ENCODE measurements around the gene SYT9. TPM values are rescaled to one million over a fixed set of nuclear protein-coding genes. Genes with fewer than 3 reads are reported as not detected.

Gene SYT9
- total RNA-seq, 1 experiment from 2014 or later = not detected

DNA sequence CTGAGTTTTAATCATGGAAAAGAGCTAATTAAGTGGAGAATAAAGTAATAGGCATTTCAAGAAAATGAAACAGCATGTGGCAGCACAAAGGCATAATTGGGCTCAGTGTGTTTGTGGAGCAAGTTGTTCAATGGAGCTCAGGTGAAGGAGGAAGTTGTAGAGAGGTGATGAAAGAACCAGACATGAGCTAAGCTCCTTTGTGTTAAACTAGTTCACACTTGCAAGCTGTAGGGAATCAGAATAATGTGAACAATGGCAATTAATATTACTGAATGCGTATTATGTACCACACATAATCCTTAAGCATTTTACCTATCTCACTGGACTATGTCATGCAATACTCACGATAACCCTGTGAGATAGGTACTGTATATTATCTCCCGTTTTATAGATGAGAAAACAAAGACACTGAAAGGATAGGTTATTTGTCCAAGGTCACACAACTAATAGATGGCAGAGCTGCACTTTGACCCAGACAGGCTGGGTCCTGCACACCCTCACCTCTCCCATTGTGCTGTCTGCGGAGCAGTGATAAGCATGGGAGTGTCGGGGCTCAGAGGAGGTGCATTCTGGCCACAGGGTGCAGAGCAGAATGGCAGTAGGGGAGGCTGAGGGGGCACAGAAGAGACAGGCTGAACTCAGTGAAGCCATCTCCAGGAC is 242.5 kb downstream of the SYT9 start:
- no peaks in the 10 kb centered on the region for H3K27me3 ChIP-seq
- H3K4me3 ChIP-seq = no peak overlapping the region
- no peak for DNase-seq
- H3K27ac ChIP-seq = no peak overlapping the region
- no peaks in the 10 kb centered on the region for H3K36me3 ChIP-seq
- H3K9me3 ChIP-seq (replicated peaks) = no peaks in the 10 kb centered on the region
- H3K4me1 ChIP-seq = no peaks in the 10 kb centered on the region

- no peaks in the 10 kb centered on the region for H3K4me1 ChIP-seq
- H3K27me3 ChIP-seq = no peaks in the 10 kb centered on the region
- no peak overlapping the region for H3K27ac ChIP-seq
- no peak for DNase-seq
- no peak overlapping the region for H3K4me3 ChIP-seq
- no peaks in the 10 kb centered on the region for H3K36me3 ChIP-seq
- H3K9me3 ChIP-seq (replicated peaks) = no peaks in the 10 kb centered on the region
These were observed 244.3 kb downstream of the SYT9 start for GRCh38 chr11:7495882-7496551.

DNA sequence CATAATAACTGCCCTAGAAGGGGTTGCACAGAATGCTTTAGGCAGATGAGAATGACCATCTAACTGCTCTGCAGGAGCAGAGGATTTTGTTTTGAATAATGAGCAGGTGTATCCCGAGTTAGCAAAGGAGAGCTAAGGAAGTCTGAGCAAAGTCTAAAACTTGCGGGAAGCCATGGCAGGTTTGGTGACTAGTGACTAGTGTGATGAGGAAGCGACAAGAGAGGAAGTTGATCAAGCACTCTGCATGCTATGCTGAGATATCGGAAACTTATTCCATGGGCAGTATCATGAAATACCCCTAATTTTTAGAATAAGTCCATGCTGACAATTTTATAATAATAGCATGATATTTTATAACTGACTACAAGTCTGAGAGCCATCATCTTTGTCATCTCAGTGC is 246.5 kb downstream of the SYT9 start:
- no peak for DNase-seq
- Histone ChIP-seq H3K4me3 (no peak overlapping the region), H3K36me3 (no peaks in the 10 kb centered on the region), H3K27me3 (peaks cover 3% of the 10 kb centered on the region; the same call in 1 of the 2 replicates), H3K27ac (no peak overlapping the region), H3K9me3 (replicated peaks) (no peaks in the 10 kb centered on the region), H3K4me1 (no peaks in the 10 kb centered on the region)

DNA sequence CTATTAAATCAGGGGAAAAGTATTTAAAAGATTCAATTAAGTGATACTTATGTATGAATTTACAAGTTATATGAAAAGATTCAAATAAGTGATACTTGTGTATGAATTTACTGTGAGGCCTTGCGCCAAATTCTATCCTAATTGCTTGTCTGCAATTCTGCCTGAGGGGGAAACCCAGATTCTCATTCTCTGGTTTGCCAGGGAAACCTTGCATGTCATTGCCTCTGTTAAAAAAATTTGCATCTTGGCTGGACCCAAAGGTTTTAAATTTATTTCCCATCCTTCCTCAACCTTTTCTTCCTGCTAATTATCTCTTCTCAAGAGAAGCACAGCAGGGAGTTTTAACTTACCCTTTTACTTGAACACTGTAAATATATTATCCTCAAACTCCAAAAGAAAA is 247.4 kb downstream of the SYT9 start:
- no peak for DNase-seq
- Histone ChIP-seq H3K4me3 (no peak overlapping the region), H3K9me3 (replicated peaks) (no peaks in the 10 kb centered on the region), H3K27ac (no peak overlapping the region), H3K36me3 (no peaks in the 10 kb centered on the region), H3K27me3 (peaks cover 3% of the 10 kb centered on the region; the same call in 1 of the 2 replicates), H3K4me1 (no peaks in the 10 kb centered on the region)

- DNase-seq = no peak
- H3K27me3 ChIP-seq = peaks cover 3% of the 10 kb centered on the region; the same call in 1 of the 2 replicates
- no peaks in the 10 kb centered on the region for H3K9me3 ChIP-seq (replicated peaks)
- H3K4me3 ChIP-seq = no peak overlapping the region
- no peaks in the 10 kb centered on the region for H3K36me3 ChIP-seq
- H3K27ac ChIP-seq = no peak overlapping the region
- H3K4me1 ChIP-seq = no peaks in the 10 kb centered on the region
These were observed 248.5 kb downstream of the SYT9 start for GRCh38 chr11:7500251-7500650.

DNA sequence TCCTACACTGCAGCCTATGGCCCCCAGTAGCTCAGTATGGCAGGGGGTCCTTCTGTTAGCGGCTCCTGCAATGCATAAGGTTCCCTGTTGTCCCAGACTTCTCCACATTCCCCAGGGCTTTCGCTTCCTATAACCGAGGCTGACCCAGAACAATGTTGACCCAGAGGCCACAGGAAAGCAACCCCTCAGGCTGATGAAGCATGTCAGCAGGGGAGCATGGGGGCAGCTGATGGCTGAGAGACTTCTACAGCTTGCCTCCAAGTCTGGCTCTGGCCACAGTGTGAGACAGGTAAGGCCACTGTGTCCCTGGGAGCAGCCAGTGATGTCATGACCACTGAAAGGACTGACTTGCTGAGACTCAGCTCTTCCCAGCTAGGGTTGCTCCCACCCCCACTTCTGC is 249.5 kb downstream of the SYT9 start:
- no peaks in the 10 kb centered on the region for H3K9me3 ChIP-seq (replicated peaks)
- no peaks in the 10 kb centered on the region for H3K36me3 ChIP-seq
- no peak for DNase-seq
- H3K27me3 ChIP-seq = peaks cover 3% of the 10 kb centered on the region; the same call in 1 of the 2 replicates
- H3K27ac ChIP-seq = no peak overlapping the region
- H3K4me3 ChIP-seq = no peak overlapping the region
- H3K4me1 ChIP-seq = no peaks in the 10 kb centered on the region

- no peak for DNase-seq
- Histone ChIP-seq H3K27me3 (peaks cover 3% of the 10 kb centered on the region; the same call in 1 of the 2 replicates), H3K9me3 (replicated peaks) (no peaks in the 10 kb centered on the region), H3K4me1 (no peaks in the 10 kb centered on the region), H3K27ac (no peak overlapping the region), H3K4me3 (no peak overlapping the region), H3K36me3 (no peaks in the 10 kb centered on the region)
These were observed 250.2 kb downstream of the SYT9 start for GRCh38 chr11:7501894-7502293.

GRCh38 chr11:7506243-7506642 is 254.5 kb downstream of the SYT9 start:
- no peaks in the 10 kb centered on the region for H3K36me3 ChIP-seq
- no peaks in the 10 kb centered on the region for H3K9me3 ChIP-seq (replicated peaks)
- no peak overlapping the region for H3K4me3 ChIP-seq
- no peak for DNase-seq
- H3K4me1 ChIP-seq = no peaks in the 10 kb centered on the region
- H3K27ac ChIP-seq = no peak overlapping the region
- H3K27me3 ChIP-seq = peaks cover 3% of the 10 kb centered on the region; the same call in 1 of the 2 replicates

- Histone ChIP-seq H3K27me3 (no peaks in the 10 kb centered on the region), H3K36me3 (no peaks in the 10 kb centered on the region), H3K27ac (no peak overlapping the region), H3K4me3 (no peak overlapping the region), H3K9me3 (replicated peaks) (no peaks in the 10 kb centered on the region), H3K4me1 (no peaks in the 10 kb centered on the region)
- no peak for DNase-seq
These were observed 256.4 kb downstream of the SYT9 start for GRCh38 chr11:7508087-7508486.

GRCh38 chr11:7509966-7510365 is 258.3 kb downstream of the SYT9 start:
- Histone ChIP-seq H3K36me3 (no peaks in the 10 kb centered on the region), H3K27ac (no peak overlapping the region), H3K9me3 (replicated peaks) (no peaks in the 10 kb centered on the region), H3K27me3 (no peaks in the 10 kb centered on the region; the same call in 1 of the 2 replicates), H3K4me3 (no peak overlapping the region), H3K4me1 (no peaks in the 10 kb centered on the region)
- DNase-seq = no peak

- H3K27me3 ChIP-seq = no peaks in the 10 kb centered on the region; the same call in 1 of the 2 replicates
- H3K4me1 ChIP-seq = no peaks in the 10 kb centered on the region
- no peaks in the 10 kb centered on the region for H3K36me3 ChIP-seq
- no peaks in the 10 kb centered on the region for H3K9me3 ChIP-seq (replicated peaks)
- no peak overlapping the region for H3K27ac ChIP-seq
- H3K4me3 ChIP-seq = no peak overlapping the region
- peak; percentile 23 to 33 for DNase-seq
These were observed 259.7 kb downstream of the SYT9 start for GRCh38 chr11:7511401-7511800.

- no peak overlapping the region for H3K27ac ChIP-seq
- H3K27me3 ChIP-seq = no peaks in the 10 kb centered on the region; the same call in 1 of the 2 replicates
- no peaks in the 10 kb centered on the region for H3K36me3 ChIP-seq
- no peaks in the 10 kb centered on the region for H3K4me1 ChIP-seq
- H3K4me3 ChIP-seq = no peak overlapping the region
- DNase-seq = no peak
- no peaks in the 10 kb centered on the region for H3K9me3 ChIP-seq (replicated peaks)
These were observed 261.0 kb downstream of the SYT9 start for GRCh38 chr11:7512525-7513233.

DNA sequence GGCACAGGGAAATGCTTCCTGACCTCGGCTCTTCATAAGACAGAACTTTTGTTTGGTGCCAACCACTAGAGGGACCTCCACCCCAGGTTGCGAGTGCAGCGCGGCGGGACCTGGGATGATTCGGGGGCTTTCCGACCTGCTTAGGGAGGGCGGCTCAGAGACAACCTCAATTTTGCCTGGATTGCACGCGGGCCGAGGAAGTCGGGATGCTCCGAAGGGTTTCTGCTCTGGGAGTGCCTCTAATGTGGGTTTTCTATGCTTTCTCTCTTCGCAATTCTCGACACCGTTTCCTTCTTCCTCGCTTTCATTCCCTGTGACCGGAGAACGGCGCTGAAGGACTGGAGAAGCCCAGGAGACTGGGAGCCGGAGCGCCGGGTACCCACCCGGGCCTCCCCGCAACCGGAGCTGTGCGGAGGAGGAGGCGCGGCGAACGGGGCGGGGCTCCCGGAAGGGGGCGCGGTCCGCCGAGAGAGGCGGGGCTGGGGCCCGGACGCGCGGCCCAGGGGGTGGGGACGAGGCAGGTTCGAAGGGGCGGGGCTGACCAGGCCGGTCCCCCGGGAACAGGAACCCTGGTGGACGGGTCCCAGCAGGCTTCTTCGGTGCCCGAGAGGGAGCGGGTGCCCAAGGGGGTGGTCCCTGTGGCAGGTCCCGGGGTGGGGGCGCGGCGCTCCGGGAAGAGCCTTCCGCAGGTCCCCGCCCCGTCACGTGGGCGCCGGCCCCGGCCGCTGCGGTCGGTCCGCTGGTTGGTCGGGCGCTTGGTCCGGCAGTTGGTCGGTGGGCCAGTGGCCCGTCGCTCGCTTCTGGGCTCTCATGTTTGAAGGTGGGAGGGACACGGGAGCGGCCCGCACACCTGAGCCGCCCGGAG is 261.8 kb downstream of the SYT9 start, which contains the start of gene PPFIBP2:
Gene PPFIBP2, plus strand, starts transcription at position 766 of the 865 bp plus-strand sequence. CDS start 35,477 bp downstream, outside the sequence.
- no peak for DNase-seq
- Histone ChIP-seq H3K27me3 (no peaks in the 10 kb centered on the region; the same call in 1 of the 2 replicates), H3K36me3 (no peaks in the 10 kb centered on the region), H3K4me3 (no peak within 1 kb of the TSS), H3K9me3 (replicated peaks) (no peaks in the 10 kb centered on the region), H3K27ac (no peak within 1 kb of the TSS), H3K4me1 (no peaks in the 10 kb centered on the region)

- no peak for DNase-seq
- no peak overlapping the region for H3K4me3 ChIP-seq
These were observed 262.4 kb downstream of the SYT9 start for GRCh38 chr11:7514099-7514591.

More at GRCh38 chr11:7514099-7514591, 262.4 kb downstream of the SYT9 start:
- Histone ChIP-seq H3K27ac (no peak overlapping the region), H3K4me1 (no peaks in the 10 kb centered on the region), H3K9me3 (replicated peaks) (no peaks in the 10 kb centered on the region), H3K36me3 (no peaks in the 10 kb centered on the region), H3K27me3 (no peaks in the 10 kb centered on the region; the same call in 1 of the 2 replicates)
